Measurements from ENCODE around the gene RASD2. TPM values are rescaled to one million over a fixed set of nuclear protein-coding genes. Genes with fewer than 3 reads are reported as not detected.

Gene RASD2
- total RNA-seq, 1 donor from 2014 or later: 2.0 TPM

DNA sequence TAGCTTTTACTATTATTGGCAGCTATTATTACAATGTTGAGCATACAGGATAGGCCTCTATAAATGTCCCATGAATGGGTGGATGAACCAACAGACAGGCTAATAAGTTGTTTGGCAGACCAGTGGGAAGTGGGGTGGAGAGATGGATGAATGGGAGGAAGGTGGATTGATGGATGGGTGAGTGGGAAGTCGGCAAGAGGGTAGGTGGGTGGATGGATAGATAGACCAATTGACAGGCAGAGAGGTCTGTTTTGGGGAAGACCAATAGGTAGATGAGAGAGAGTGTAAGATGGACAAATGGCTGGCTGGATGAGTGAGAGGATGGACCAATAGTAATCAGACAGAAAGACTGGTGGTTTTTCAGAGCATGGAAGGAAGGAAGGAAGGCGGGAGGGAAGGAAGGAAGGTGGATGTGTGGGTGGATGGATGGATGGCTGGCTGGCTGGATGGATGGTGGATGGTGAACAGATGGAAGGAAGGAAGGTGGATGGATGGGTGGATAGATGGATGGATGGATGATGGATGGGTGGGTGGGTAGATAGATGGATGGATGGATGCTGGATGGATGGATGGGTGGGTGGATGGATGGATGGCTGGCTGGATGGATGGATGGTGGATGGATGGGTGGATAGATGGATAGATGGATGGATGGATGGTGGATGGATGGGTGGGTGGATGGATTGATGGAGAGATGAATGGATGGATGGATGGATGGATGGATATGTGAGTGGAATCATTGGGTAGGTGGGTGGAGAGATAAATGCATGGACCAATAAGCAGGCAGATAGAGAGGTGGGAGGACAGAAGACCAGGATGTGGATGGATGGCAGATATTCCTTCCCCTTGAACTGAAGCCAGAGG, 37.4 kb downstream of the RASD2 start:
- Histone ChIP-seq H3K9me3 (no peaks in the 10 kb centered on the region), H3K4me3 (no peak overlapping the region), H3K27ac (no peak overlapping the region), H3K4me1 (peaks cover 5% of the 10 kb centered on the region), H3K27me3 (no peaks in the 10 kb centered on the region), H3K36me3 (no peaks in the 10 kb centered on the region)
- DNase-seq (ENCODE audit: extremely low spot score in 2 of 2): no peak
- TF ChIP-seq, protein P1, sequence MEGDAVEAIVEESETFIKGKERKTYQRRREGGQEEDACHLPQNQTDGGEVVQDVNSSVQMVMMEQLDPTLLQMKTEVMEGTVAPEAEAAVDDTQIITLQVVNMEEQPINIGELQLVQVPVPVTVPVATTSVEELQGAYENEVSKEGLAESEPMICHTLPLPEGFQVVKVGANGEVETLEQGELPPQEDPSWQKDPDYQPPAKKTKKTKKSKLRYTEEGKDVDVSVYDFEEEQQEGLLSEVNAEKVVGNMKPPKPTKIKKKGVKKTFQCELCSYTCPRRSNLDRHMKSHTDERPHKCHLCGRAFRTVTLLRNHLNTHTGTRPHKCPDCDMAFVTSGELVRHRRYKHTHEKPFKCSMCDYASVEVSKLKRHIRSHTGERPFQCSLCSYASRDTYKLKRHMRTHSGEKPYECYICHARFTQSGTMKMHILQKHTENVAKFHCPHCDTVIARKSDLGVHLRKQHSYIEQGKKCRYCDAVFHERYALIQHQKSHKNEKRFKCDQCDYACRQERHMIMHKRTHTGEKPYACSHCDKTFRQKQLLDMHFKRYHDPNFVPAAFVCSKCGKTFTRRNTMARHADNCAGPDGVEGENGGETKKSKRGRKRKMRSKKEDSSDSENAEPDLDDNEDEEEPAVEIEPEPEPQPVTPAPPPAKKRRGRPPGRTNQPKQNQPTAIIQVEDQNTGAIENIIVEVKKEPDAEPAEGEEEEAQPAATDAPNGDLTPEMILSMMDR (IDR thresholded peaks at IDR 0.05): no peak
- TF ChIP-seq POLR2AphosphoS5 (IDR thresholded peaks at IDR 0.05; ENCODE audit: insufficient read depth in 1 of 2, low read depth in 1 of 2) (no peak), POLR2A (IDR thresholded peaks at IDR 0.05) (no peak)
- intact Hi-C loops (cut with DNase I): no loop called here

DNA sequence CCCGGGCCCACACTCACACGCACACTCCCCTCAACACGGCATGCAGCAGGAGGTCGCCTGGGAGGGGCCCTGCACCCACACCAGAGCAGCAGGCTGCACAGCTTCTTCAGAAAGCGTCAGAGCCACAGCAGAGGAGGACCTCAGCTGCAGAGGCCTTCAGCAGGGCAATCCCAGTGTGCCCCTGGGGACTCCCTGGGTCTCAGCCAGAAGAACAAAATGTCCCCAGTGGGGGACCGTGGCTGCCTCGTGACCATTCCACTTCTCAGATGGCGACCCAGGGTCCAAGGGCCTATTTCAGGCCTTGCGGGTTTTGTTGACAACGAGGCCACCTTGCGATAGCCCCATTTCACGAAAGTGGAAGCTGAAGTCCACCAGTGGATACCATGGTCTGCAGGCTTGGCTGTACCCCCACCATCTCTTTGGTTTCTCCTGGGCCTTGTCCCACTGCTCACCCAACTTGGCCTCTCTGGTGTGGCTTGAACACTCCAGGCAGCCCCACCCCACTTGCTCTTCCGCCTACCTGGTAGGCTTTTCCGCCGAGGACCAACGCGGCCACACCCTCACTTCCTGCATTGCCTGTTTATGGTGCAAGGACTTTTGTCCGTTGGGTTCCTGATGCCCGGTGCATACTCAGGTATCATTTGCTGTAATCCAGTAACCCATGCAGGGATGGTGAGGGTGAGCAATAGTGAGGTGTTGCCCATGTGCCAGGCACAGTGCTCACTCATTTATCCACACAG, 38.4 kb downstream of the RASD2 start:
- intact Hi-C loops (cut with DNase I): no loop called here
- H3K36me3 ChIP-seq: no peaks in the 10 kb centered on the region

DNA sequence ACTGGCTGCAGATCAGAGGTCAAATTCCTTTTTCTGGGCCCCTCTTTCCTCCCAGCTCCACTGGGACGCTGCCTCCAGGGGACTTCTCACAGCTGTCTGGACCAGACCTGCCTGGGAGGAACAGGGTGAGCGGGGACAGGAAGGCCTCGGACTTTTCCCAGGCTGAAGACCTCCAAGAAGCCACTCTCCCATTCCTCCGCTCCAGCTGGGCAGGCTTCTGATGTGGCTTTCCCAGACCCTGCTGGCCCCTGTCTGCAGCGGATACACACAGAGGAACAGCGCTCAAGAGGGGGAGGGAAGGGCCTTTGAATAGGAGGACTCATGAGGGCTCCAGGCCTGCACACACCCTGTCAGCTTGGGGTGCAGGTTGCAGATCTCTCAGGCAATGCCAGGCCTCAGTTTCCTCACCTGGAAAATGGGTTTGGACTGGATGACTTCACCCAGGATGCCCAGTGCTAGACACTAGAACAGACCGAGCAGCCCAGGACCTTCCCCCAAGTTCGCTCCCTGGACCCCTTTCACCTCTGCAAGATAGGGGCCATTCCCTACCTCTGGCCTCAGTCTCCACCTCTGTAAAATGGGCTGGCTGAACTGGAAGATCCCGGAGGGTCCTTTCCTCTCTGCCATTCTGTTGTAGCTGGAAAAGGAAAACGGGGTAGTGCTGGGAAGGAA, 39.9 kb downstream of the RASD2 start:
- no peaks in the 10 kb centered on the region for H3K27me3 ChIP-seq
- DNase-seq (ENCODE audit: extremely low spot score in 2 of 2): no peak
- H3K4me1 ChIP-seq: peaks cover 6% of the 10 kb centered on the region
- no peak overlapping the region for H3K27ac ChIP-seq
- no peaks in the 10 kb centered on the region for H3K36me3 ChIP-seq
- intact Hi-C loops (cut with DNase I): no loop called here
- H3K4me3 ChIP-seq: no peak overlapping the region
- no peaks in the 10 kb centered on the region for H3K9me3 ChIP-seq
- TF ChIP-seq POLR2AphosphoS5 (IDR thresholded peaks at IDR 0.05; ENCODE audit: insufficient read depth in 1 of 2, low read depth in 1 of 2): no peak
- TF ChIP-seq POLR2A (IDR thresholded peaks at IDR 0.05): no peak
- TF ChIP-seq, protein P1 (IDR thresholded peaks at IDR 0.05): no peak

More for the DNA sequence above, 38.4 kb downstream of the RASD2 start:
- H3K4me3 ChIP-seq: no peak overlapping the region
- no peaks in the 10 kb centered on the region for H3K27me3 ChIP-seq
- no peak for TF ChIP-seq POLR2A (IDR thresholded peaks at IDR 0.05)
- no peak for TF ChIP-seq POLR2AphosphoS5 (IDR thresholded peaks at IDR 0.05; ENCODE audit: insufficient read depth in 1 of 2, low read depth in 1 of 2)
- TF ChIP-seq, protein P1 (IDR thresholded peaks at IDR 0.05): no peak
- H3K4me1 ChIP-seq: peaks cover 6% of the 10 kb centered on the region
- no peak overlapping the region for H3K27ac ChIP-seq
- no peak for DNase-seq (ENCODE audit: extremely low spot score in 2 of 2)
- H3K9me3 ChIP-seq: no peaks in the 10 kb centered on the region

DNA sequence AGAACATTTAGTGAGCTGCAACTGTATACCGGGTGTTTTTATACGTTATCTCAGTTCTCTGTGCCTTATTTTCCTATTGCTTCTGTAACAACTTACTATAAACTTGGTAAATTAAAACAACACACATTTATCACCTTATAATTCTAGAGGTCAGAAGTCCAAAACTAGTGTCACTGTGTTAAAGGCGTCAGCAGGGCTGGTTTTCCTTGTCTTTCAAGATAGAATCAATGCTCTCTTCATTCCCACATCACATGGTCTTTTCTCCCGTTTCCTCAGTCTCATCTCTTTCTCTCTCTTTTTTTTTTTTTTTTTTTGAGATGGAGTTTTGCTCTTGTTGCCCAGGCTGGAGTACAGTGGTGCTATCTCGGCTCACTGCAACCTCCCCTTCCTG, 40.4 kb downstream of the RASD2 start:
- Histone ChIP-seq H3K4me3 (no peak overlapping the region), H3K27me3 (no peaks in the 10 kb centered on the region), H3K36me3 (no peaks in the 10 kb centered on the region), H3K4me1 (peaks cover 6% of the 10 kb centered on the region), H3K9me3 (no peaks in the 10 kb centered on the region), H3K27ac (no peak overlapping the region)
- DNase-seq (ENCODE audit: extremely low spot score in 2 of 2): no peak
- intact Hi-C loops (cut with DNase I): no loop called here
- TF ChIP-seq, protein P1 (IDR thresholded peaks at IDR 0.05): no peak
- TF ChIP-seq POLR2A (IDR thresholded peaks at IDR 0.05): no peak
- no peak for TF ChIP-seq POLR2AphosphoS5 (IDR thresholded peaks at IDR 0.05; ENCODE audit: insufficient read depth in 1 of 2, low read depth in 1 of 2)

Data from vagina (tissue), 2 donors.